Left lung (tissue), 10 donors: Measurements from ENCODE around the gene B9D2. TPM values are rescaled to one million over a fixed set of nuclear protein-coding genes. Genes with fewer than 3 reads are reported as not detected.

Experiments used
- ATAC-seq: fragments of 200-7000 bp; cut with Tn5 transposase; one replicate; pipeline ENCODE4 v1.9.1; 2020; ENCODE audit warnings: moderate library complexity
- DNase-seq, 4 donors: peaks; one replicate each; pipeline ENCODE4 v3.0.0-alpha.2; 2013 to 2020
- H3K27ac ChIP-seq, 2 donors: fragments of 200-600 bp; sonication (generic) in 1 of 2; one replicate each; pipeline versions ENCODE4 v1.5.0 to v1.8.0; 2020 to 2021
- H3K27me3 ChIP-seq, 2 donors: fragments of 200-600 bp; sonication (generic) in 1 of 2; one replicate each; pipeline versions ENCODE4 v1.5.0 to v1.8.0; 2020 to 2021
- H3K36me3 ChIP-seq, 2 donors: fragments of 200-600 bp; sonication (generic) in 1 of 2; one replicate each; pipeline versions ENCODE4 v1.5.0 to v1.8.0; 2020 to 2021
- H3K4me1 ChIP-seq, 2 donors: fragments of 200-600 bp; one replicate each; pipeline ENCODE4 v1.8.0; 2021
- H3K4me3 ChIP-seq, 2 donors: fragments of 200-600 bp; sonication (generic) in 1 of 2; one replicate each; pipeline versions ENCODE4 v1.5.0 to v1.8.0; 2020 to 2021; ENCODE audit warnings: mild to moderate bottlenecking in 1 of 2
- H3K9me3 ChIP-seq, 2 donors: fragments of 200-600 bp; sonication (generic) in 1 of 2; one replicate each; pipeline versions ENCODE4 v1.5.0 to v1.8.0; 2020 to 2021
- CTCF ChIP-seq, 2 donors: fragments of 200-600 bp; sonication (generic) in 1 of 2; IDR thresholded peaks; one replicate each; pipeline versions ENCODE4 v1.5.0 to v1.8.0; 2021; ENCODE audit warnings: antibody characterized with exemption in 2 of 2
- intact Hi-C, 2 donors: fragments of 100-400 bp; cut with DNase I; formaldehyde crosslinking; loops; one replicate each; pipeline versions ENCODE4 v1.11.2 to v1.14.2; 2022
- polyA plus RNA-seq, 6 donors: library from polyadenylated mRNA; unstranded; fragments of 120-200 nt; gene quantifications; one replicate each; pipeline ENCODE4 v1.2.1, GENCODE V29; 2013; ENCODE audit not compliant: insufficient read length in 6 of 6
- total RNA-seq, 2 donors: library from RNA; stranded (reverse); fragmentation: NEBNext Ultra II Directional; extraction: Animal tissue kit (Norgen Biotek cat#: 25700); gene quantifications; one replicate each; pipeline ENCODE4 v1.2.1, GENCODE V29; 2021
- donor health status: DM: no; HTN: yes; CAD: no.
- donor health status: DM: no; HTN: no; CAD: no.

Gene B9D2
- total and polyA plus RNA-seq, 8 donors: 6.6 to 8.8 (median 7.7) TPM

DNA sequence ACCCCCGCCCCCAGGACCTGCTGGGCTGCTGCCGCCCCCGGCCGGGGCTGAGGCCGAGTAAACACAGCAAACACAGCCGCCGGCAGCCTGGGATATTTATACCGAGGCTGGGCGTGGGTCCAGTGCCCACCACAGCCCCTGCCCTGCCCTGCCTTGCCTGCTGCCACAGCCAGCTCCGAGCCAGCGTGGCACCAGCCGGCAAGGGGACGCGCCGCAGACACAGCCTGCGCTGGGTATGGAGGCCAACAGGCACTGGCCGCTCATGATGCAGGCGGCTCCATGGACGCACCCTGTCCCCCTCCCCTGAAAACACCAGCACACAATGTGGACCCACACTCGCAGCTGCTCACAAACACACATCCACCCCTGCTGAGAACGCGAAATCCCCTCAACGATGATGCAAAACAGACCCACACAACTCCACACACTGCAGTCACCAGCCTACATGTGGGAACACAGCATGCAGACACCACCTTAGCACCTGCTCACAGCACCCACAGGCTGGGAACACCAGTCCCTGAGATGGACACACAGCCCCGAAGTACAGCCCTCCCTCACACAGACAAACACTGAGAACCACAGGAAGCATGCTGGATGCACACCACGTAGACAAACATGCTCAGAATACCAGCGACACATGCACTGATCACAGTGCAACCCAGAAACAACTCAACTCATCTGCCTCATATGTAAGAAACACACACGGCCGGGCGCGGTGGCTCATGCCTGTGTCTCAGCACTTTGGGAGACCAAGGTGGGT, 37.8 kb downstream of the B9D2 start:
- Histone ChIP-seq H3K27ac (peak overlapping the region; percentile 85 to 88), H3K4me1 (peaks cover 56 to 100% of the 10 kb centered on the region in 2 donors), H3K9me3 (no peaks in the 10 kb centered on the region), H3K36me3 (peaks cover 0 to 36% of the 10 kb centered on the region in 2 donors), H3K27me3 (no peaks in the 10 kb centered on the region), H3K4me3 (peak overlapping the region in 1 of 2 donors; percentile 36)
- intact Hi-C loops: no loop called here
- ATAC-seq (peak; percentile 1), DNase-seq (peak in 1 of 4 donors; percentile 81)
- TF ChIP-seq CTCF (IDR thresholded peaks at IDR 0.05): no peak

DNA sequence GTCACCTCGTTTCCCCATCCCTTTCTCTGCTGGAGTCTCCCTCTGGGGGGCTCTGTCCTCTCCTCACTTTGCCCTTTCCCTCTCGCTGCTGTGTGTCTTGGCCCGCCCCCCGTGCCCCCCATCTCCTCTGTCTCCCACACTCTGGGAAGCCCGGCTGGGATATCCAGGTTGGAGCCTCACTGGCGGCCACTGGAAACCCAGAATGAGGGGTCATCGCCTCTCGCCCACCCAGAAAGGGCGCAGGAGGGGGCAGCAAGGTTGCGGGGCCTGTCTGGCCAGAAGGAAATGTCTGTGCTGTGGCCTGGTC, 38.4 kb downstream of the B9D2 start:
- DNase-seq (no peak), ATAC-seq (no peak)
- Histone ChIP-seq H3K9me3 (no peaks in the 10 kb centered on the region), H3K27ac (peak overlapping the region; percentile 85 to 88), H3K36me3 (peaks cover 0 to 36% of the 10 kb centered on the region in 2 donors), H3K4me1 (peaks cover 56 to 98% of the 10 kb centered on the region in 2 donors), H3K27me3 (no peaks in the 10 kb centered on the region), H3K4me3 (peak overlapping the region in 1 of 2 donors; percentile 36)
- intact Hi-C loops: no loop called here
- no peak for TF ChIP-seq CTCF (IDR thresholded peaks at IDR 0.05)

DNA sequence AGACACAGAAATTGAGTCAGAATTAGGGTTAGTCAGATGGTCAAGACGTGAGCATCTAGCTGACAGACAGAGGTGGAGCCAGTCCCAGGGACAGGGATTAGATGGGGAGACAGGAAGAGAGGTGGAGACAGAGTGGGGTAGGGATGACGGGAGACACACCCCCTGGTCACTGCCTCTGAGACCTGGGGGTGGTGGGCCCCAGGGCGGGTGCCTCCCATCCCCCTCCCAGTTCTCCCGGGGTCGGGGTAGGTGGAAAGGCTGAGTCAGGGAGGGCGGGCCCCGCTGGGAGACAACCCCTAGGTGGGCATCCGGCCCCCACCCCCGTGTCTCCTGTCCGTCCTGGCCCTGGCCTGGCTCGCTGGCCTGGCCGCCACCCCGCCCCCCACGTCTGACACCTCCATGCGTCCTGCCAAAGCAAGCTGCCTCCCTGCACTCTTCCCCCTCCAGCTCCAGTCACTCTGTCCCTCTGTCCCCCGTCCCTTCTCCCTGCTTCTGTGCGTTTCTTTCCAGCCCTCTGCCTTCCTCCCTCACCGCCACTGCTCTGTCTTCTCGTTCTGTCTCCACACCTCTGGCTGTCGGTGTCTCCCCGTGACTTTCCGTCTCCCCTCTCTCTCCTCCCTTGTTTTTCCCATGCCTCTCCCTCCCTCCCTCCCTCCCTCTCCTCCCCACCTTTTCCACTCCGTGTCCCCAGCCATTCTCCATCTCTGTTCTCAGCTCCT, 38.9 kb downstream of the B9D2 start:
- TF ChIP-seq CTCF (IDR thresholded peaks at IDR 0.05): no peak
- DNase-seq (peak in 3 of 4 donors; percentile 47 to 87 (median 77)), ATAC-seq (peak; percentile 34)
- Histone ChIP-seq H3K27me3 (no peaks in the 10 kb centered on the region), H3K9me3 (no peaks in the 10 kb centered on the region), H3K4me1 (peaks cover 56 to 93% of the 10 kb centered on the region in 2 donors), H3K27ac (peak overlapping the region; percentile 85 to 88), H3K36me3 (peaks cover 0 to 36% of the 10 kb centered on the region in 2 donors), H3K4me3 (peak overlapping the region in 1 of 2 donors; percentile 36)
- intact Hi-C loops: no loop called here

DNA sequence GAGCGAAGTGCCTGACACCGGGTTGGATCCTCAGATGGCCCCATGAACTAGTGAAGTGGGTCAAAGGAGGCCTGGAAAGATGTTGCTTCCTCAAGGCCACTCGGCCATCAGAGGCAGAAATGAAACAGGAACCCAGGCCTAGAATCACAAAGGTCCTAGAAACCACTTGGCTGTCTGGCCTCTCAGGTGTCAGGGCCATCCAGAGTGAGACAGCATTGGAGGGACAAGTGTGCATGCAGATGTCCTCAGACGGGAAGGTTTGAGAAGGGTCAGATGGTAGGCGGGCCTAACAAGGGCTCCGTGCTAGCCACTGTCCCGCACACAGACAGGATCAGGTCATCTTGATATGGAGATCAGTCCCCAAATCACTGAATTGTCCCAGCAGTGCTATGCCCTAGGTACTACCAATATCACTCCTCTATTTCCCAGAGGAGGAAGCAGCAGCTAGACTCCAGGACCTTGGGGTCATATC, 39.7 kb downstream of the B9D2 start:
- TF ChIP-seq CTCF (IDR thresholded peaks at IDR 0.05): no peak
- no peaks in the 10 kb centered on the region for H3K27me3 ChIP-seq
- H3K4me3 ChIP-seq: no peak overlapping the region
- DNase-seq (peak in 1 of 4 donors; percentile 34), ATAC-seq (no peak)
- H3K4me1 ChIP-seq: peaks cover 56 to 85% of the 10 kb centered on the region in 2 donors
- peak overlapping the region; percentile 85 to 88 for H3K27ac ChIP-seq
- no peaks in the 10 kb centered on the region for H3K9me3 ChIP-seq
- peaks cover 0 to 36% of the 10 kb centered on the region in 2 donors for H3K36me3 ChIP-seq
- intact Hi-C loops: no loop called here
